OCI-LY7 (cell line): ENCODE measurements around the gene PARP16. TPM values are rescaled to one million over a fixed set of nuclear protein-coding genes. Genes with fewer than 3 reads are reported as not detected.

Experiments
- BruUV-seq: library from RNA; stranded (reverse); fragments of 400-500 nt; replicated peaks from 2 replicates; lab custom pipeline; 2021; lab: Mats Ljungman, UMichigan
- CTCF ChIA-PET: fragments of 300-600 bp; sonication (Branson Sonifier 250); formaldehyde crosslinking; loops from one replicate; lab custom pipeline; 2022; ENCODE audit warnings: antibody characterized with exemption; ENCODE audit not compliant: unreplicated experiment; lab: Charles Lee
- POLR2A ChIA-PET: fragments of 300-600 bp; sonication (Branson Sonifier 250); formaldehyde crosslinking; loops from one replicate; lab custom pipeline; 2022; ENCODE audit warnings: antibody characterized with exemption; lab: Charles Lee
- DNase-seq: peaks from one replicate; pipeline ENCODE4 v3.0.0-alpha.2; 2015; ENCODE audit warnings: low spot score
- H2AFZ ChIP-seq: fragments of 200-600 bp; sonication (generic), shearing (Covaris generic); 2 replicates; pipeline ENCODE4 v1.6.1; 2014; ENCODE audit warnings: mild to moderate bottlenecking, antibody characterized with exemption, low read length, moderate library complexity
- H3K27ac ChIP-seq: fragments of 200-600 bp; sonication (generic); 2 replicates; pipeline ENCODE4 v1.5.1; 2014; ENCODE audit warnings: mixed run types, low read depth, mild to moderate bottlenecking, moderate library complexity, low read length, inconsistent platforms; ENCODE audit not compliant: poor library complexity, severe bottlenecking
- H3K36me3 ChIP-seq: fragments of 200-600 bp; sonication (generic); 2 replicates; pipeline ENCODE4 v1.6.1; 2014; ENCODE audit warnings: mild to moderate bottlenecking, antibody characterized with exemption, low read length, moderate library complexity, mixed read lengths; ENCODE audit not compliant: insufficient read depth
- H3K4me1 ChIP-seq: fragments of 200-600 bp; sonication (generic); 2 replicates; pipeline ENCODE4 v1.5.1; 2014; ENCODE audit warnings: mild to moderate bottlenecking, low read length; ENCODE audit not compliant: insufficient read depth, poor library complexity, severe bottlenecking
- H3K4me2 ChIP-seq: fragments of 200-600 bp; sonication (generic); 2 replicates; pipeline ENCODE4 v1.6.1; 2014; ENCODE audit warnings: mild to moderate bottlenecking, low read length
- H3K4me3 ChIP-seq: fragments of 200-600 bp; sonication (generic); 2 replicates; pipeline ENCODE4 v1.5.1; 2014; ENCODE audit warnings: mild to moderate bottlenecking, low read depth, low read length; ENCODE audit not compliant: poor library complexity, severe bottlenecking
- H3K79me2 ChIP-seq: fragments of 200-600 bp; sonication (generic); 2 replicates; pipeline ENCODE4 v1.6.1; 2016; ENCODE audit warnings: low read depth, mild to moderate bottlenecking, low read length, moderate library complexity, mixed read lengths; ENCODE audit not compliant: insufficient read depth
- H3K9me2 ChIP-seq: fragments of 200-600 bp; sonication (generic); 2 replicates; pipeline ENCODE4 v1.6.1; 2016; ENCODE audit warnings: mild to moderate bottlenecking, low read length, mixed read lengths; ENCODE audit not compliant: insufficient read depth
- H3K9me3 ChIP-seq: fragments of 200-600 bp; sonication (generic); 2 replicates; pipeline ENCODE4 v1.6.1; 2014; ENCODE audit warnings: mild to moderate bottlenecking, mixed run types, low read length, mixed read lengths
- H4K20me1 ChIP-seq: fragments of 200-600 bp; sonication (generic); 2 replicates; pipeline ENCODE4 v1.6.1; 2014; ENCODE audit warnings: mild to moderate bottlenecking, antibody characterized with exemption, low read length, moderate library complexity, mixed read lengths; ENCODE audit not compliant: insufficient read depth
- EZH2phosphoT487 ChIP-seq: fragments of 200-600 bp; sonication (generic); IDR thresholded peaks from 2 replicates; pipeline ENCODE4 v1.6.1; 2018; ENCODE audit warnings: low read depth, borderline replicate concordance, mild to moderate bottlenecking, mixed run types, antibody characterized with exemption, low read length, moderate library complexity, mixed read lengths
- intact Hi-C: fragments of 100-400 bp; cut with micrococcal nuclease; formaldehyde crosslinking; loops from one replicate; pipeline ENCODE4 v1.10.0; 2022; ENCODE audit not compliant: unreplicated experiment
- total RNA-seq, 2 experiments: library from RNA; depleted of rRNA in 1 of 2; stranded (reverse); fragments of >200 nt in 1 of 2; shearing (Covaris generic) in 1 of 2; gene quantifications; 2 replicates each; pipeline ENCODE4 v1.2.3, GENCODE V29; 2014 to 2022
- TF ChIP-seq, protein P1 (sequence below): fragments of 200-600 bp; sonication (generic); conservative IDR thresholded peaks from 2 replicates; pipeline ENCODE4 v1.5.1; 2014; ENCODE audit warnings: mild to moderate bottlenecking, antibody characterized with exemption, low read length, moderate library complexity, mixed read lengths

PARP16 gene
- total RNA-seq, 2 experiments from 2014 or later = 21.2 to 24.9 TPM

DNA sequence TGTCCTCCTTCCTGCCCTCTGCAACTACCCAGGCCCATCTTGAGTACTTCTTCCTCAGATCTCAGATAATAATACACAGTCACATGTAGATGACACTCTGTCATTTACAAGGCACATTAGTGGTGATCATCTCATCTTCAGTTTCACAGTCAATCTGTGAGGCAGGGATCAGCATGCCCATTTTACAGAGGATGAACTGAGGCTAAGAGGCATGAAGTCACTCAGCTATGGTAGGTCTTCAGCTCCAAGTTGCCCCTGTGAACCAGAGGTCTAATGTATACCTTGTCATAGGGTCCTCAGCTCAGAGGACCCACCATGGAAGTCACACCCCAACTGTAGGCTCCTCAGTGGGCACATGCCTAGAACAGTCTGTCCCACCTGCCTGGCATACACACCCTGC is 71.2 kb downstream of the PARP16 start:
- intact Hi-C loops = no loop called here
- no peak for DNase-seq
- H3K9me3 ChIP-seq = no peaks in the 10 kb centered on the region
- no peaks in the 10 kb centered on the region for H3K4me1 ChIP-seq
- no peaks in the 10 kb centered on the region for H3K79me2 ChIP-seq
- ChIA-PET CTCF (no interaction called here), POLR2A (interaction anchor here (1.0 kb wide), 1 partner anchor 89 kb away, joined by 3 read pairs; the partner anchor contains the start of gene RNU5B-1)
- H3K9me2 ChIP-seq = no peaks in the 10 kb centered on the region
- no peak overlapping the region for H3K27ac ChIP-seq
- H3K4me2 ChIP-seq = no peak overlapping the region
- H2AFZ ChIP-seq = no peak overlapping the region
- no TSS peak for BruUV-seq
- H3K4me3 ChIP-seq = no peak overlapping the region
- no peaks in the 10 kb centered on the region for H4K20me1 ChIP-seq
- no peak for TF ChIP-seq EZH2phosphoT487
- TF ChIP-seq, protein P1, sequence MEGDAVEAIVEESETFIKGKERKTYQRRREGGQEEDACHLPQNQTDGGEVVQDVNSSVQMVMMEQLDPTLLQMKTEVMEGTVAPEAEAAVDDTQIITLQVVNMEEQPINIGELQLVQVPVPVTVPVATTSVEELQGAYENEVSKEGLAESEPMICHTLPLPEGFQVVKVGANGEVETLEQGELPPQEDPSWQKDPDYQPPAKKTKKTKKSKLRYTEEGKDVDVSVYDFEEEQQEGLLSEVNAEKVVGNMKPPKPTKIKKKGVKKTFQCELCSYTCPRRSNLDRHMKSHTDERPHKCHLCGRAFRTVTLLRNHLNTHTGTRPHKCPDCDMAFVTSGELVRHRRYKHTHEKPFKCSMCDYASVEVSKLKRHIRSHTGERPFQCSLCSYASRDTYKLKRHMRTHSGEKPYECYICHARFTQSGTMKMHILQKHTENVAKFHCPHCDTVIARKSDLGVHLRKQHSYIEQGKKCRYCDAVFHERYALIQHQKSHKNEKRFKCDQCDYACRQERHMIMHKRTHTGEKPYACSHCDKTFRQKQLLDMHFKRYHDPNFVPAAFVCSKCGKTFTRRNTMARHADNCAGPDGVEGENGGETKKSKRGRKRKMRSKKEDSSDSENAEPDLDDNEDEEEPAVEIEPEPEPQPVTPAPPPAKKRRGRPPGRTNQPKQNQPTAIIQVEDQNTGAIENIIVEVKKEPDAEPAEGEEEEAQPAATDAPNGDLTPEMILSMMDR = no peak
- H3K36me3 ChIP-seq = no peaks in the 10 kb centered on the region

DNA sequence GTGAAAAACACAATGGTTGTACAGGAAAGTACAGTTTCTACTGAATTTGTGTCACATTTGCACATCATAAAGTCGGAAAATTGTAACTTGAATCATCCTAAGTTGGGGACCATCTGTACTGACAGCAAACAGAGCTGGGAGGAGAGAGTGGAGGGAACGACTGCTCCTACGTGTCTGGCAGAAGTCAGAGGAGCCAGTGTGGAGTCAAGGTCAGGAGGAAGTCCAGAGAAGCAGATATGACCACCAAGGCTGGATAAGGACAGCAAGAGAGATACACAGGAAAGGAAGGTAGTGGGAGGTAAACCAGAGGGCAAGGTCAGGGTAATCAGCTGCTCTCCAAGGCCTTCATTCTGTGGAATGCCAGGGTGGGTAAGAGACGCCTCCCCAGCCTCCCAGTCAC is 72.7 kb downstream of the PARP16 start:
- no peaks in the 10 kb centered on the region for H4K20me1 ChIP-seq
- H3K9me3 ChIP-seq = no peaks in the 10 kb centered on the region
- no peaks in the 10 kb centered on the region for H3K36me3 ChIP-seq
- H3K9me2 ChIP-seq = no peaks in the 10 kb centered on the region
- H3K4me2 ChIP-seq = no peak overlapping the region
- DNase-seq = no peak
- H3K27ac ChIP-seq = no peak overlapping the region
- no peak overlapping the region for H2AFZ ChIP-seq
- intact Hi-C loops = no loop called here
- BruUV-seq = no TSS peak
- no peaks in the 10 kb centered on the region for H3K79me2 ChIP-seq
- ChIA-PET POLR2A (interaction anchor here (0.6 kb wide), 1 partner anchor 152 kb away, joined by 3 read pairs; no protein-coding TSS in a partner anchor), CTCF (no interaction called here)
- no peak overlapping the region for H3K4me3 ChIP-seq
- TF ChIP-seq, protein P1 = no peak
- TF ChIP-seq EZH2phosphoT487 = no peak
- no peaks in the 10 kb centered on the region for H3K4me1 ChIP-seq

GRCh38 chr15:65213241-65213640 is 73.4 kb downstream of the PARP16 start:
- H2AFZ ChIP-seq = no peak overlapping the region
- no peaks in the 10 kb centered on the region for H3K79me2 ChIP-seq
- H3K9me3 ChIP-seq = no peaks in the 10 kb centered on the region
- H4K20me1 ChIP-seq = no peaks in the 10 kb centered on the region
- POLR2A ChIA-PET = no interaction called here
- H3K27ac ChIP-seq = no peak overlapping the region
- H3K4me2 ChIP-seq = no peak overlapping the region
- CTCF ChIA-PET = no interaction called here
- H3K9me2 ChIP-seq = no peaks in the 10 kb centered on the region
- H3K36me3 ChIP-seq = no peaks in the 10 kb centered on the region
- TF ChIP-seq, protein P1 = no peak
- TF ChIP-seq EZH2phosphoT487 = no peak
- no peak overlapping the region for H3K4me3 ChIP-seq
- no peaks in the 10 kb centered on the region for H3K4me1 ChIP-seq
- no peak for DNase-seq
- no TSS peak for BruUV-seq
- intact Hi-C loops = no loop called here
